ENCODE results near the gene PADI1. TPM values are rescaled to one million over a fixed set of nuclear protein-coding genes. Genes with fewer than 3 reads are reported as not detected.

Gene PADI1
- polyA plus RNA-seq, 1 experiment = not detected

- H3K27ac ChIP-seq (ENCODE audit: low read depth, low read length) = no peak overlapping the region
- ChIA-PET POLR2A (no interaction called here), CTCF (no interaction called here)
- H3K4me3 ChIP-seq (ENCODE audit: low read depth, low read length) = no peak overlapping the region
- H3K9me3 ChIP-seq (ENCODE audit: control insufficient read depth, insufficient read depth, low read length) = no peaks in the 10 kb centered on the region; the same call in 1 of the 2 replicates
- no peak for DNase-seq (ENCODE audit: low read depth, low spot score)
- no peaks in the 10 kb centered on the region for H3K27me3 ChIP-seq (ENCODE audit: control insufficient read depth, insufficient read depth, low read length)
- no peak for TF ChIP-seq CTCF (IDR thresholded peaks at IDR 0.05; ENCODE audit: low read depth, low read length)
Observed at GRCh38 chr1:17195731-17196130, 9.2 kb upstream of the PADI1 start.

GRCh38 chr1:17196496-17197185 is 8.3 kb upstream of the PADI1 start:
- ChIA-PET POLR2A (no interaction called here), CTCF (no interaction called here)
- no peak overlapping the region for H3K4me3 ChIP-seq (ENCODE audit: low read depth, low read length)

GRCh38 chr1:17197696-17198095 is 7.2 kb upstream of the PADI1 start:
- H3K27ac ChIP-seq (ENCODE audit: low read depth, low read length) = no peak overlapping the region
- no peak for TF ChIP-seq CTCF (IDR thresholded peaks at IDR 0.05; ENCODE audit: low read depth, low read length)
- H3K9me3 ChIP-seq (ENCODE audit: control insufficient read depth, insufficient read depth, low read length) = no peaks in the 10 kb centered on the region; the same call in 1 of the 2 replicates
- CTCF ChIA-PET = no interaction called here
- POLR2A ChIA-PET = no interaction called here
- no peak overlapping the region for H3K4me3 ChIP-seq (ENCODE audit: low read depth, low read length)
- no peak for DNase-seq (ENCODE audit: low read depth, low spot score)
- no peaks in the 10 kb centered on the region for H3K27me3 ChIP-seq (ENCODE audit: control insufficient read depth, insufficient read depth, low read length)

More at GRCh38 chr1:17196496-17197185, 8.3 kb upstream of the PADI1 start:
- Histone ChIP-seq H3K9me3 (ENCODE audit: control insufficient read depth, insufficient read depth, low read length) (no peaks in the 10 kb centered on the region; the same call in 1 of the 2 replicates), H3K27me3 (ENCODE audit: control insufficient read depth, insufficient read depth, low read length) (no peaks in the 10 kb centered on the region), H3K27ac (ENCODE audit: low read depth, low read length) (no peak overlapping the region)
- no peak for TF ChIP-seq CTCF (IDR thresholded peaks at IDR 0.05; ENCODE audit: low read depth, low read length)
- DNase-seq (ENCODE audit: low read depth, low spot score) = no peak

GRCh38 chr1:17198476-17199258 is 6.3 kb upstream of the PADI1 start:
- Histone ChIP-seq H3K9me3 (ENCODE audit: control insufficient read depth, insufficient read depth, low read length) (no peaks in the 10 kb centered on the region; the same call in 1 of the 2 replicates), H3K4me3 (ENCODE audit: low read depth, low read length) (no peak overlapping the region), H3K27ac (ENCODE audit: low read depth, low read length) (no peak overlapping the region), H3K27me3 (ENCODE audit: control insufficient read depth, insufficient read depth, low read length) (no peaks in the 10 kb centered on the region)
- POLR2A ChIA-PET = no interaction called here
- CTCF ChIA-PET = interaction anchor here (0.6 to 2.6 kb wide), 2 partner anchors 73 to 1356 kb away, joined by 6 to 7 read pairs; no protein-coding TSS in a partner anchor
- TF ChIP-seq CTCF (IDR thresholded peaks at IDR 0.05; ENCODE audit: low read depth, low read length) = no peak
- DNase-seq (ENCODE audit: low read depth, low spot score) = no peak

All from AG04450 (cell line).